Measurements from ENCODE around the gene EMP2. TPM values are rescaled to one million over a fixed set of nuclear protein-coding genes. Genes with fewer than 3 reads are reported as not detected.

Gene EMP2
- total and polyA plus RNA-seq, 10 donors: 2.8 to 37.2 (median 19.5) TPM

GRCh38 chr16:10589109-10589508 is 8.7 kb upstream of the EMP2 start:
- H3K27me3 ChIP-seq (replicated peaks in 1 of 7): peaks cover 0 to 27% (median 0%) of the 10 kb centered on the region in 7 donors
- no peaks in the 10 kb centered on the region for H3K36me3 ChIP-seq
- intact Hi-C loops (cut with DNase I; ENCODE audit: low total_unique reads): no loop called here
- no peak for TF ChIP-seq POLR2A (IDR thresholded peaks at IDR 0.05)
- TF ChIP-seq POLR2AphosphoS5 (IDR thresholded peaks at IDR 0.05): no peak
- no peak for TF ChIP-seq CTCF (IDR thresholded peaks at IDR 0.05 in 8 of 11, conservative IDR thresholded peaks at IDR 0.05 in 3 of 11)
- no peak overlapping the region for H3K27ac ChIP-seq
- H3K9me3 ChIP-seq: no peaks in the 10 kb centered on the region
- WGBS, 5 donors: 73 to 91% (median 80%) methylated on average over 5 of the region's 5 CpGs
- H3K4me3 ChIP-seq: no peak overlapping the region
- no peak for DNase-seq
- H3K4me1 ChIP-seq: peaks cover 0 to 5% (median under 1%) of the 10 kb centered on the region in 6 donors

- no peak for TF ChIP-seq CTCF (IDR thresholded peaks at IDR 0.05 in 8 of 11, conservative IDR thresholded peaks at IDR 0.05 in 3 of 11)
- no peak for TF ChIP-seq POLR2A (IDR thresholded peaks at IDR 0.05)
- no peak for TF ChIP-seq POLR2AphosphoS5 (IDR thresholded peaks at IDR 0.05)
- intact Hi-C loops (cut with DNase I; ENCODE audit: low total_unique reads): no loop called here
- H3K27ac ChIP-seq: no peak overlapping the region
- no peaks in the 10 kb centered on the region for H3K9me3 ChIP-seq
- H3K4me1 ChIP-seq: no peaks in the 10 kb centered on the region
- 61 to 87% (median 72%) methylated on average over 2 of the region's 2 CpGs for WGBS, 5 donors
- no peaks in the 10 kb centered on the region for H3K36me3 ChIP-seq
- no peak for DNase-seq
- H3K27me3 ChIP-seq (replicated peaks in 1 of 7): peaks cover 0 to 39% (median 0%) of the 10 kb centered on the region in 7 donors
- H3K4me3 ChIP-seq: no peak overlapping the region
Measured at GRCh38 chr16:10587622-10588021, 7.2 kb upstream of the EMP2 start.

GRCh38 chr16:10584981-10585438 is 4.6 kb upstream of the EMP2 start:
- Histone ChIP-seq H3K9me3 (no peaks in the 10 kb centered on the region), H3K27me3 (replicated peaks in 1 of 7) (peaks cover 0 to 56% (median 7%) of the 10 kb centered on the region in 7 donors), H3K4me3 (no peak overlapping the region), H3K4me1 (peaks cover 0 to 15% (median 9%) of the 10 kb centered on the region in 6 donors), H3K27ac (no peak overlapping the region), H3K36me3 (no peaks in the 10 kb centered on the region)
- 43 to 62% (median 60%) methylated on average over 5 of the region's 5 CpGs for WGBS, 5 donors
- TF ChIP-seq POLR2AphosphoS5 (IDR thresholded peaks at IDR 0.05) (no peak), CTCF (IDR thresholded peaks at IDR 0.05 in 8 of 11, conservative IDR thresholded peaks at IDR 0.05 in 3 of 11) (no peak), POLR2A (IDR thresholded peaks at IDR 0.05) (no peak)
- DNase-seq: no peak
- intact Hi-C loops (cut with DNase I; ENCODE audit: low total_unique reads): no loop called here

GRCh38 chr16:10583269-10583668 is 2.9 kb upstream of the EMP2 start:
- Histone ChIP-seq H3K36me3 (no peaks in the 10 kb centered on the region), H3K4me1 (peaks cover 5 to 33% (median 21%) of the 10 kb centered on the region in 6 donors), H3K27me3 (replicated peaks in 1 of 7) (peaks cover 0 to 73% (median 11%) of the 10 kb centered on the region in 7 donors), H3K27ac (no peak overlapping the region), H3K9me3 (no peaks in the 10 kb centered on the region), H3K4me3 (no peak overlapping the region)
- TF ChIP-seq CTCF (IDR thresholded peaks at IDR 0.05 in 8 of 11, conservative IDR thresholded peaks at IDR 0.05 in 3 of 11) (no peak), POLR2AphosphoS5 (IDR thresholded peaks at IDR 0.05) (no peak), POLR2A (IDR thresholded peaks at IDR 0.05) (no peak)
- intact Hi-C loops (cut with DNase I; ENCODE audit: low total_unique reads): no loop called here
- DNase-seq: no peak
- 75 to 91% (median 88%) methylated on average over 4 of the region's 4 CpGs for WGBS, 5 donors

Data from spleen (tissue), 11 donors.